HFFc6 (cell line): ENCODE data around the gene DACH1. TPM values are rescaled to one million over a fixed set of nuclear protein-coding genes. Genes with fewer than 3 reads are reported as not detected.

Experiments used
- DNase-seq: peaks from one replicate; pipeline ENCODE4 v3.0.0-alpha.2; 2018
- H3K27ac Mint-ChIP-seq: 2 replicates; pipeline ENCODE4 v1.8.0; 2020; ENCODE audit warnings: mild to moderate bottlenecking, mixed read lengths
- H3K27me3 Mint-ChIP-seq: 2 replicates; pipeline ENCODE4 v1.8.0; 2021; ENCODE audit warnings: mild to moderate bottlenecking, moderate library complexity, mixed read lengths; ENCODE audit not compliant: insufficient read depth
- H3K36me3 Mint-ChIP-seq: 2 replicates; pipeline ENCODE4 v1.8.0; 2021; ENCODE audit warnings: low read depth, mixed read lengths
- H3K4me1 Mint-ChIP-seq: 2 replicates; pipeline ENCODE4 v1.8.0; 2020; ENCODE audit warnings: low read depth, mixed read lengths
- H3K4me3 Mint-ChIP-seq: 2 replicates; pipeline ENCODE4 v1.8.0; 2020; ENCODE audit warnings: mild to moderate bottlenecking, moderate library complexity, mixed read lengths
- H3K9me3 Mint-ChIP-seq: 2 replicates; pipeline ENCODE4 v1.8.0; 2020; ENCODE audit warnings: mild to moderate bottlenecking, mixed read lengths
- total RNA-seq, 6 experiments: library from RNA; stranded (reverse); fragmentation: NEBNext Ultra II Directional; extraction: Animal tissue kit (Norgen Biotek cat#: 25700); gene quantifications; 2 replicates in 1 of 6; 3 replicates in 5 of 6; pipeline ENCODE4 v1.2.3, GENCODE V29; 2021
- TF ChIP-seq, protein P1 (sequence below): fragments of 200-600 bp; sonication (generic); IDR thresholded peaks from 2 replicates; pipeline ENCODE4 v1.5.0; 2021; ENCODE audit warnings: antibody characterized with exemption, mild to moderate bottlenecking

DACH1 gene
- total RNA-seq, 6 experiments from 2014 or later: not detected

GRCh38 chr13:71854401-71854800, 12.6 kb downstream of the DACH1 start:
- TF ChIP-seq, protein P1, sequence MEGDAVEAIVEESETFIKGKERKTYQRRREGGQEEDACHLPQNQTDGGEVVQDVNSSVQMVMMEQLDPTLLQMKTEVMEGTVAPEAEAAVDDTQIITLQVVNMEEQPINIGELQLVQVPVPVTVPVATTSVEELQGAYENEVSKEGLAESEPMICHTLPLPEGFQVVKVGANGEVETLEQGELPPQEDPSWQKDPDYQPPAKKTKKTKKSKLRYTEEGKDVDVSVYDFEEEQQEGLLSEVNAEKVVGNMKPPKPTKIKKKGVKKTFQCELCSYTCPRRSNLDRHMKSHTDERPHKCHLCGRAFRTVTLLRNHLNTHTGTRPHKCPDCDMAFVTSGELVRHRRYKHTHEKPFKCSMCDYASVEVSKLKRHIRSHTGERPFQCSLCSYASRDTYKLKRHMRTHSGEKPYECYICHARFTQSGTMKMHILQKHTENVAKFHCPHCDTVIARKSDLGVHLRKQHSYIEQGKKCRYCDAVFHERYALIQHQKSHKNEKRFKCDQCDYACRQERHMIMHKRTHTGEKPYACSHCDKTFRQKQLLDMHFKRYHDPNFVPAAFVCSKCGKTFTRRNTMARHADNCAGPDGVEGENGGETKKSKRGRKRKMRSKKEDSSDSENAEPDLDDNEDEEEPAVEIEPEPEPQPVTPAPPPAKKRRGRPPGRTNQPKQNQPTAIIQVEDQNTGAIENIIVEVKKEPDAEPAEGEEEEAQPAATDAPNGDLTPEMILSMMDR: no peak
- H3K4me1 Mint-ChIP-seq: no peaks in the 10 kb centered on the region
- H3K4me3 Mint-ChIP-seq: no peak overlapping the region
- no peak overlapping the region for H3K27ac Mint-ChIP-seq
- peaks cover 9% of the 10 kb centered on the region; the same call in 1 of the 2 replicates for H3K9me3 Mint-ChIP-seq
- no peak for DNase-seq
- no peaks in the 10 kb centered on the region for H3K27me3 Mint-ChIP-seq
- no peaks in the 10 kb centered on the region for H3K36me3 Mint-ChIP-seq

GRCh38 chr13:71853725-71854124, 13.3 kb downstream of the DACH1 start:
- Mint-ChIP-seq H3K27ac (no peak overlapping the region), H3K36me3 (no peaks in the 10 kb centered on the region), H3K4me3 (no peak overlapping the region), H3K9me3 (peaks cover 9% of the 10 kb centered on the region), H3K4me1 (no peaks in the 10 kb centered on the region), H3K27me3 (no peaks in the 10 kb centered on the region)
- no peak for DNase-seq
- TF ChIP-seq, protein P1: no peak

GRCh38 chr13:71852736-71853135, 14.3 kb downstream of the DACH1 start:
- H3K9me3 Mint-ChIP-seq: peaks cover 9% of the 10 kb centered on the region
- no peaks in the 10 kb centered on the region for H3K4me1 Mint-ChIP-seq
- TF ChIP-seq, protein P1: no peak
- no peak overlapping the region for H3K4me3 Mint-ChIP-seq
- no peak for DNase-seq
- no peaks in the 10 kb centered on the region for H3K36me3 Mint-ChIP-seq
- no peaks in the 10 kb centered on the region for H3K27me3 Mint-ChIP-seq
- H3K27ac Mint-ChIP-seq: no peak overlapping the region

- Mint-ChIP-seq H3K36me3 (no peaks in the 10 kb centered on the region), H3K4me3 (no peak overlapping the region), H3K4me1 (no peaks in the 10 kb centered on the region), H3K27ac (no peak overlapping the region), H3K27me3 (no peaks in the 10 kb centered on the region), H3K9me3 (peaks cover 9% of the 10 kb centered on the region)
- DNase-seq: no peak
- TF ChIP-seq, protein P1: no peak
These were observed 15.2 kb downstream of the DACH1 start for GRCh38 chr13:71851498-71852409.

DNA sequence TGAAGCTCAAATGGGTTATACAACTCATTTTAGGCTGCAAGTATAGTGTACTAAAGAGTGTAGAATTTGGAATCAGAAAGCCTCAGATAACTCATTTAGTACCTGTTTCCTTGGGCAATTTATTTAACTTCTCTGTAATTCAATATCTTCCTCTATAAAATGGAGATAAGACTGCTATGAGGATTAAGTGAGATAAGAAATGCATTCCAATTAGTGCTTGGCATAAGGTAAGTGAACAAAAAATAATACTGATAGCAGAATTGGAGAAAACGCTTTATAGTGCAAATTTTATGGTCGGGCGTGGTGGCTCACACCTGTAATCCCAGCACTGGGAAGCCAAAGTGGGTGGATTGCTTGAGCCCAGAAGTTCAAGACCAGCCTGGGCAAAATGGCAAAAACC, 25.0 kb downstream of the DACH1 start:
- H3K4me3 Mint-ChIP-seq: no peak overlapping the region
- no peak overlapping the region for H3K27ac Mint-ChIP-seq
- H3K27me3 Mint-ChIP-seq: no peaks in the 10 kb centered on the region
- no peaks in the 10 kb centered on the region for H3K36me3 Mint-ChIP-seq
- H3K9me3 Mint-ChIP-seq: peaks cover 23% of the 10 kb centered on the region
- no peak for DNase-seq
- TF ChIP-seq, protein P1: no peak
- no peaks in the 10 kb centered on the region for H3K4me1 Mint-ChIP-seq
